ENCODE measurements around the gene DHX58. TPM values are rescaled to one million over a fixed set of nuclear protein-coding genes. Genes with fewer than 3 reads are reported as not detected.

DHX58 gene
- total and polyA plus RNA-seq, 2 donors (not counting 1 experiment from before 2014, with no cell fraction given): 39.7 to 57.6 TPM

- Histone ChIP-seq H3K4me3 (ENCODE audit: control extremely low read depth in 1 of 5, extremely low read depth in 1 of 5, insufficient read depth in 1 of 5, low read depth in 2 of 5, low read length in 4 of 5) (no peak overlapping the region), H3K4me1 (ENCODE audit: control insufficient read depth in 2 of 2, insufficient read depth in 2 of 2, low read length in 2 of 2) (peaks cover 16 to 21% of the 10 kb centered on the region in 2 donors), H3K27ac (ENCODE audit: low read length in 2 of 2) (no peak overlapping the region), H3K79me2 (ENCODE audit: control insufficient read depth, insufficient read depth, low read length) (no peaks in the 10 kb centered on the region), H3K9me3 (ENCODE audit: control extremely low read depth in 1 of 3, control insufficient read depth in 2 of 3, insufficient read depth in 1 of 3, low read length in 2 of 3) (no peaks in the 10 kb centered on the region), H2AFZ (ENCODE audit: insufficient read depth, low read depth, low read length, poor library complexity, severe bottlenecking) (no peak overlapping the region), H4K20me1 (ENCODE audit: control insufficient read depth, insufficient read depth, low read length, poor library complexity, severe bottlenecking) (no peaks in the 10 kb centered on the region), H3K36me3 (replicated peaks in 1 of 2; ENCODE audit: control extremely low read depth in 1 of 2, control insufficient read depth in 1 of 2, extremely low read depth in 1 of 2, insufficient read depth in 2 of 2, low read length in 1 of 2) (no peaks in the 10 kb centered on the region), H3K9ac (ENCODE audit: low read length) (no peak overlapping the region), H3K27me3 (replicated peaks in 1 of 4; ENCODE audit: control extremely low read depth in 1 of 4, control insufficient read depth in 3 of 4, insufficient read depth in 4 of 4, low read length in 3 of 4) (no peaks in the 10 kb centered on the region), H3K4me2 (replicated peaks; ENCODE audit: low read depth, low read length, poor library complexity, severe bottlenecking) (no peak overlapping the region)
- TF ChIP-seq EZH2 (IDR thresholded peaks at IDR 0.05; ENCODE audit: borderline replicate concordance, insufficient read depth, low read depth, low read length, poor library complexity, severe bottlenecking): no peak
- TF ChIP-seq CTCF (IDR thresholded peaks at IDR 0.05): no peak
- intact Hi-C loops (cut with micrococcal nuclease): loop anchor here (1.0 kb wide), 1 partner anchor 99 kb away; no protein-coding TSS in a partner anchor
- peaks cover 19% of the 10 kb centered on the region for H3K4me1 Mint-ChIP-seq
- WGBS (ENCODE audit: insufficient coverage): 93% methylated on average over 14 of the region's 14 CpGs
- no peaks in the 10 kb centered on the region for H3K27me3 Mint-ChIP-seq
- CTCF ChIA-PET: interaction anchor here (1.2 to 6.9 kb wide), 2 partner anchors 14 to 98 kb away, joined by 4 to 51 read pairs; partner anchors contain the start of gene CNP
- H3K27ac Mint-ChIP-seq: no peak overlapping the region
- no peak overlapping the region for H3K4me3 Mint-ChIP-seq
- no peak for DNase-seq
- H3K9me3 Mint-ChIP-seq (ENCODE audit: insufficient read depth): no peaks in the 10 kb centered on the region
- no peak for ATAC-seq (ENCODE audit: low read depth)
- POLR2A ChIA-PET: no interaction called here
These were observed 49.8 kb downstream of the DHX58 start for GRCh38 chr17:42062681-42063080.

- Histone ChIP-seq H3K9me3 (ENCODE audit: control extremely low read depth in 1 of 3, control insufficient read depth in 2 of 3, insufficient read depth in 1 of 3, low read length in 2 of 3) (peaks cover 0 to 5% (median 0%) of the 10 kb centered on the region in 3 donors), H4K20me1 (ENCODE audit: control insufficient read depth, insufficient read depth, low read length, poor library complexity, severe bottlenecking) (no peaks in the 10 kb centered on the region), H3K4me1 (ENCODE audit: control insufficient read depth in 2 of 2, insufficient read depth in 2 of 2, low read length in 2 of 2) (peaks cover 15 to 16% of the 10 kb centered on the region in 2 donors), H3K36me3 (replicated peaks in 1 of 2; ENCODE audit: control extremely low read depth in 1 of 2, control insufficient read depth in 1 of 2, extremely low read depth in 1 of 2, insufficient read depth in 2 of 2, low read length in 1 of 2) (no peaks in the 10 kb centered on the region), H3K27ac (ENCODE audit: low read length in 2 of 2) (no peak overlapping the region), H3K4me2 (replicated peaks; ENCODE audit: low read depth, low read length, poor library complexity, severe bottlenecking) (no peak overlapping the region), H3K9ac (ENCODE audit: low read length) (no peak overlapping the region), H2AFZ (ENCODE audit: insufficient read depth, low read depth, low read length, poor library complexity, severe bottlenecking) (no peak overlapping the region), H3K27me3 (replicated peaks in 1 of 4; ENCODE audit: control extremely low read depth in 1 of 4, control insufficient read depth in 3 of 4, insufficient read depth in 4 of 4, low read length in 3 of 4) (no peaks in the 10 kb centered on the region), H3K79me2 (ENCODE audit: control insufficient read depth, insufficient read depth, low read length) (no peaks in the 10 kb centered on the region), H3K4me3 (ENCODE audit: control extremely low read depth in 1 of 5, extremely low read depth in 1 of 5, insufficient read depth in 1 of 5, low read depth in 2 of 5, low read length in 4 of 5) (no peak overlapping the region)
- POLR2A ChIA-PET: no interaction called here
- no peak for TF ChIP-seq CTCF (IDR thresholded peaks at IDR 0.05)
- no peak for TF ChIP-seq EZH2 (IDR thresholded peaks at IDR 0.05; ENCODE audit: borderline replicate concordance, insufficient read depth, low read depth, low read length, poor library complexity, severe bottlenecking)
- ATAC-seq (ENCODE audit: low read depth): no peak
- intact Hi-C loops (cut with micrococcal nuclease): no loop called here
- CTCF ChIA-PET: interaction anchor here (1.2 to 6.9 kb wide), 2 partner anchors 15 to 98 kb away, joined by 4 to 51 read pairs; partner anchors contain the start of gene CNP
- H3K27me3 Mint-ChIP-seq: no peaks in the 10 kb centered on the region
- whole genome bisulfite sequencing (ENCODE audit: insufficient coverage): 64% methylated on average over 5 of the region's 5 CpGs
- no peak for DNase-seq
- H3K4me1 Mint-ChIP-seq: peaks cover 15% of the 10 kb centered on the region
- H3K4me3 Mint-ChIP-seq: no peak overlapping the region
- H3K9me3 Mint-ChIP-seq (ENCODE audit: insufficient read depth): no peaks in the 10 kb centered on the region
- H3K27ac Mint-ChIP-seq: no peak overlapping the region
These were observed 50.6 kb downstream of the DHX58 start for GRCh38 chr17:42061646-42062487.
